RPMI7951 (cell line): ENCODE results near the gene KCNA2. TPM values are rescaled to one million over a fixed set of nuclear protein-coding genes. Genes with fewer than 3 reads are reported as not detected.

ENCODE experiments used
- DNase-seq: peaks from one replicate; pipeline ENCODE4 v3.0.0-alpha.2; 2012; ENCODE audit warnings: low read depth
- total RNA-seq: library from RNA; depleted of rRNA; stranded (reverse); fragments of >200 nt; shearing (Covaris generic); gene quantifications from 2 replicates; pipeline ENCODE4 v1.2.3, GENCODE V29; 2014

Gene KCNA2
- total RNA-seq, 1 experiment from 2014 or later: 0.48 TPM

DNA sequence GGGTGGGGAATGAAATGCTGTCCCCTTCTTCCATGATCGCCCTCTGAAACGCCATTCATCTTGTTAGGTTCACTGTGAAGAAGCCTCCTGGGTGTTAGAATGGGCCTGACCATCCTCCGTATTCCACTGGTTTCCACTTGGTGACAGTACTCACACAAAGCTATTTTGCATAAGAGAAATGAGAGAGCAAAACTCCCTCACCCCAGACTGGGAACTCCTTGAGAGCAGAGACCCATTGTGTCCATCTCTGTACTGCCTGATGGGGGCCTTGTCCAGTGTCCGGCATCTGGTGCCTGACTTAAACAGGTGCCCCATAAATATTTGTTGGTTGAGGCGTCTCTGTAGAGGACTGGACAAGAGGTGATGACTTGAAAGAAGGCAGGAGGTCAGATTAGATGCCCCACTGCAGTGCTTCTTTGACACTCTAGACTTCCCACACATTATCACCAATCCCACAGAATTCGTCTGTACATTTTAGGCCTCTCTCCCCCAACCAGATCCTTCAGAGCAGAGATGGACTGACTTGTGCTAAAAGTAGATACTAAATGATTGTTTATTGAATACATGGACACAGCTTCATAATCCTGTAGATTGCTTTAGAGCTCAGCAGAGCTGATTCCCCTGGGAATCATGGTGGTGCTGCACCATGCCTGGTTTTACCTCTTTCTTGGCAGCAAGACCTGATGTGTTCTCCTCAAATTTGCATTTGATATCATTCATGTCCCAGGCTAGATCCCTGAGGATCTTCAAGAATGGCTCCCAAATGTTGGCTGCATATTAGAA, 22.4 kb upstream of the KCNA2 start:
- DNase-seq: no peak

DNA sequence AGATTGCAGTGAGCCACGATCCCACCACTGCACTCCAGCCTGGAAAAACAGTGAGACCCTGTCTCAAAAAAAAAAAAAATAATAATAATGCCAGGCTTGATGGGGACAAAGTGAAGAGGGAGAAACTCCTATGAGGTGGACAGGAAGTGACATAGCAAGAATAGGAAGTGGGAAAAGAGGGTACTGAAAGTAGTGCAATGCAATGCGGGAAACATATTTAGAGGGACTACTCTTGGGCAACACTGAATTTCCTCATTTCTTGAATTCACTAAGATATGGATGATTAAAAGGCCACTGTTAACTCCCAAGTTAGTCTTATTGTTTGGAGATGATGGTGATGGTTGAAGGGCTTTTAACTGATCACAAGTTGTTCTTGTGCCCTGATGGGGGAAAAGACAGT, 21.6 kb upstream of the KCNA2 start:
- DNase-seq: no peak

DNA sequence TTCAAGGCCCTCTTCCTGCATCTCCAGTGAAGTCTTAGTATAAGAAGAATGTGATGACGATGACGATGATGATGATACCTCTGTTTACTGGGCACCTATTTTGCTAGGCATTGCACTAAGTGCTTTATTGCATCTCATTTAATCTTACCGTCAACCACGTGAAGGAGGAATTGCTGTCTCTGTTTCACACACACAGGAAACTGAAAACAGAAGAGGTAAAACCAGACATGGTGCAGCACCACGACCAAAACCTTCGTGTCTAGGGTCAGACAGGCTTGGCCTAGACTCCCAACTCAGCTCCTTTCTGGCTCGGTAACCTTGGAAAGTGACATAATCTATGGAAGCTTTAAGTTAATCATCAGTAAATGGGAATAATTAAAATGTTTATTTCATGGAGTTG, 20.7 kb upstream of the KCNA2 start:
- no peak for DNase-seq

DNA sequence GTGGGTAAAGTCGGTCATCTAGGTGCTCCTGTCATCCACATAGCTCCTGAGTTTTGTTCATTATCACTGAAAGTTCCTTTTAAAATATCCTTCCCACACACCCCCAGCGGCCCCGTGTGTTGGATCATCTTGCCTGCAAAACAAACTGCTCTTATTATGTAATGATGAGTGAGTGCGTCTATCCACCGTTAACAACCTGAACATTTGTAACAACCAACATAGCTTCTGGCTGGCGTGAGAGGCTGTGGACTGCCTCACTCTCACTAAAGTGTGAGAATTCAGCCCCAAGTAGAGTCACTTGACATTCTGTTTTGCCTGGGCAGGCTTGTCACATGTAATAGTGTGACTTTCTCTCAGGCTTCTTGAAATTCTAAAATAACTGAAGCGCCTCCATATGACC, 14.5 kb upstream of the KCNA2 start:
- DNase-seq: no peak

DNA sequence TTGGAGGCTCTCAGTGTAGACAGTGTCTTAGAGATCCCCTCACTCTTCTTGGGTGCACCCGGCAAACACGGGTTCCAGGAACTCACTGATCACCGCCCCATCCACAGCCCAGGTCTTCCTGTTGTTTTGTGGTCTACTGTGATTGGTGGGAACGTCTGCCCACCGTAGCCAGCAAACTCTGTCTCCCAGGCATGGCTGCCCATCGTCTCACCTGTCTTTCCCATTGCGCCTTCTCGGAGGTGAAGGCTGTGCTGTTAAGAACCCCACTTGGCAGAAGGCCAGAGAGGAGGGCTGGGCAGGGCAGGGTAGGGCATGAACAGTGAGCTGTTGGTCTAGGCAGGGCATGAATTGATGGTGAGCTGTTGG, 14.1 kb upstream of the KCNA2 start:
- DNase-seq: no peak

DNA sequence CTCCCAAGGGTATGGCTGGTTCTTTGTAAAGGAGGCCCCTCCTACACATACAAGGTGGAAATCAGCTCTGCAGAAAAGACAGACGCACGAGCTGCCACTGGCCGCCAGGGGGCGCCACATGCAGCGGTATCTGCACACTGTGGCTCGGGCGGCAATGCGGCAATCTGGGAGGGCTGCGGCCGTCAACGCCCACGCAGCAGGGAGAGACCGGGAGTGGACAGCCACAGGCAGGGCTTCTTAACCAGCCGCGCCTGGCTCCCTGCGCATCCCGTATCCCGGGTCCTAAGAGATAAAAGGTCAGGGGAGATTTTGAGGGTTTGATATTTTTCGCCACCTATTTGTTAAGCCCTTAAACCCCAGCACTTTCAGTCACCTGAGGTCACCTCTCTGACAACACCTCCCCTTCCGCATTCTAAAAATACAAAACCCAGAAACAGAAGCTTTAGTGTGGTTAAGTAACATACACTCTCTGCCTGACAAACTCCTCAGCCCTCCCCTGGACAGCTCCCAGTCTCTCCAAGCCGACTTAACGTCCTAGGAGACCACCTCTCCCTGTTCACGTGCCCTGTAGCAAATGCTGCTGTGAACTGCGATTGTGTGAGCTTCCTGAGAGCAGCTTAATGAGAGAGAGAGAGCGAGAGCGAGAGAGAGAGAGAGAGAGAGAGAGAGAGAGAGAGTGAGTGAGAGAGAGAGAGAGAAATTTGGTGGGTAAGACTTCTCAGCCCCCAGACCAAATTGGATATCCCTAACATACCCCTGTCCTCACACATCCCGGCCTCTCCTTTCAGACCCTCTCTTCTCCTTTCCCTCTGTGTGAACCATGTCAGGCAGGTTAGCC, 13.5 kb upstream of the KCNA2 start:
- DNase-seq: peak; percentile 74

DNA sequence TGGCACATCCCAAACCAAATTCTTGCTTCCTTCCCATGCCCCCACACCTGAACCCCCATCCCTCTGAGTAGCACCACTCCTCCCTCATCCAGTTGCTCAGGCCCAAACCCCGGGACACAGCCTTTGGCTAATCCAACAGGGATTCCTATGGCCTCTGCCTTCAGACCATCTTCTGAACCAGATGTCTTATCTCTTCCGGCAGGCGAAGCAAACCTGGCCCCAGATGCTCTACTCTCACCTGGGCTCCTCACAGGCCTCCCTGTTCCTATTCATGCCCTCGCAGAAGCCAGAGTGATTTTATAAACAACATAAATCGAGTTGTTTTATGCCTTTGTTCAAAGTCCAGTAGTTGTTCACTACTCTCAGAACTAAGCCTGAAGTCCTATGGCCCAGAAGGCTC, 12.5 kb upstream of the KCNA2 start:
- DNase-seq: no peak

DNA sequence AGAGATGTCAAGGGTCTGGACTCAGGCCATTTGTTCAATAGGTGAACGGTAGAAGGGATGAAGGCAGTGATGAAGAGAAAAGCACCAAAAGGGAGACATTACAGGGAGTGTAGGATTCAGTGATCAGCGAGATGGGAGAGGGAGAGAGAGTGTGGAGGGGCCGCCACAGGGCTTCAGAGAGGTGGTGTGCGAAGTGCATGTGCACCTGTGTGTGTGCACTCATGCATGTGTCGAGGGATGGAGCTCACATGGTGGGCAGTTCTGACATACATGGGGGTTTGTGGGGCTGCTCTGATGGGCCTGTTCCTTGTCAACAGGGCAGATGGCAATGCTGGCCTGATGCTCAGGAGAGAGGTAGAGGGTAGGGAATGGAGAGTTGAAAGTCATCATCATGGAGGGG, 11.4 kb upstream of the KCNA2 start:
- DNase-seq: no peak

DNA sequence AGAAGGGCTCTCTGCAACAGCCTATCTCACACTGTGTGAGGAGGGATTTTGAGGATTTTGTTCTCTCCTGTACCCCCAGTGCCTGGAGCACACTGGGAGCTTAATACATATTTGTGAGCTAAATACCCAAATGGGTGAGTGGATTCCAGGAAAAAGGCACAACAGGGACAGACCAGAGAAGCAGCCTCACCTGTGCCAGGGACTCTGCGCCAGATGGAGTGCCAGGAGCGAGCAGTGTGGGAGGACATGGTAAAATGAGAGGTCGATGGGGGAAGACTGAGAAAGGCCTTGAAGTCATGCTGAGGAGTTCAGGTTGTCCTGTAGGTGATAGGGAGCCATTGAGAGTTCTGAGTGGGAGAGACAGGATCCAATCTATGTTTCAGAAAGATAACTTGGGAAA, 11.0 kb upstream of the KCNA2 start:
- no peak for DNase-seq

DNA sequence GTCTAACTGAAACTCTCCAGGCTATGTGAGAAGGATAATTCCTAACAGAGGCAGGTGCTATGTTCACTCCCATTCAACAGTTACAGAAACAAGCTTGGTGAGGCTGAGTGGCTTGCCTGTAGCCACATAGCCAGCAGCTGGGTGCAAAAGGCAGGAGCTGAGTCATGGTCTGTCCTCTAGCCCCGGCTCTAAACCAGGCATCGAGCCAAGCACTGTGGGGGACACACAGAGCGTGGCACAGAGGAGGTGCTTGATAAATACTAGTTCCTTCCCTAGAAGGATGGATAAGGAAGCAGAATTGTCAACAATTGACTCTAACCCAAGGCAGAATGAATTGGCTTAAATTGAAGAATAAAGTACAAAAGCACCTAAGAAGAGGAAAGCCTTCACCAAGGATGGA, 10.4 kb upstream of the KCNA2 start:
- DNase-seq: peak; percentile 70

DNA sequence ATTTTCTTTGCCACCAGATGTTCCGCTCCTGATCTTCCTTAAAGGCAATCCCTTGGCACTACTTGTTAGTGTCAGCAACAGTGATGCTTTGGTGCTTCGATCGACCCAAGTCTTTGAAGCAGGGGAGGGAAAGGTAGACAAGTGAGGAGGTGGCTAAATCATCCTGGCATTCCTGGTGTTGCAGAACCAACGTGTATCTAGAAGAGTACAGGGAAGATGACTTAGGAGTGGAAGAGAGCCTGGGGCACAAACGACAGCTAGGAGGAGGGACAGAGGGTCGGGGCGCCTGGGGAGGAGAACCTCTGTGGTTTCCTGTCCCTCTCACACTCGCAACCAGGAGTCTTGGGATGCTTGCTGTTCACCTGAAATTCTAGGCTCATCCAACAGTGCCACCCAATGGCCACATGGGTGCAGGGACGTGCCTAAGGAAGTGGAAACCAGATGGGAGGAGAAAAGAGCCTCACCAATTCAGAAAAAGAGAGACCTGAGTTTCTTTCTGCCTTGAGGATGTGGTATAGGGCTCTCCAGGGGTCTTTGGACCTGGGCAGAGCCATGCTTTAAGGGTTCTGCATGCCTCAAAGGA, 9.5 kb upstream of the KCNA2 start:
- peak; percentile 65 for DNase-seq

DNA sequence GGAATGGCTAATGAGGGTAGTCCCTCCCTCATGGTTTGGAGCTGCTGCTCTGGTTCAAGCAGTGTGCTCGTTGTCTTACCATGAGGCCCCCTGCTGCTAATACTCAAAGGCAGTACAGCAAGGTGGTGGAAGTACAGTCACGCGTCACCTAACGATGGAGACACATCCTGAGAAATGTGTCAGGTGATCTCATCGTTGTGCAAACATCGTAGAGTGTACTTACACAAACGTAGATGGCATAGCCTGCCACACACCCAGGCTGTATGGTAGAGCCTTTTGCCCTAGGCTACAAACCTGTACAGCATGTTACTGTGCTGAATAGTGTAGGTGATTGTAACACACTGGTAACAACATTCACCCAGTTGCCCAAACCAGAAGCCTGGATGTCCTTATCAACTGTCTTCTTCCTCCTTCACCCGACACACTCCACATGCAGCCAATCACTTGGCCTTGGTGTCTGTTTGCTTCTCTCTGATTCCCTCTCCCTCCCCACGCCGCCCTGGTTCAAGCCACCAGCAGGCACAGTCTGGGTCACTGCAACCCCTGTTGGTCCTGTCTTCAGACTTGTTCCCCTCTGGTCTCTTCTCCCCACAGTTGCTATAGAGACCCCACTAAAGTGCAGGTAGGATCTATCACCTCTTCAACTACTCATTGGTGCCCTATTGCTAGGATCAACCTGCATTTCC, 6.0 kb upstream of the KCNA2 start:
- no peak for DNase-seq

DNA sequence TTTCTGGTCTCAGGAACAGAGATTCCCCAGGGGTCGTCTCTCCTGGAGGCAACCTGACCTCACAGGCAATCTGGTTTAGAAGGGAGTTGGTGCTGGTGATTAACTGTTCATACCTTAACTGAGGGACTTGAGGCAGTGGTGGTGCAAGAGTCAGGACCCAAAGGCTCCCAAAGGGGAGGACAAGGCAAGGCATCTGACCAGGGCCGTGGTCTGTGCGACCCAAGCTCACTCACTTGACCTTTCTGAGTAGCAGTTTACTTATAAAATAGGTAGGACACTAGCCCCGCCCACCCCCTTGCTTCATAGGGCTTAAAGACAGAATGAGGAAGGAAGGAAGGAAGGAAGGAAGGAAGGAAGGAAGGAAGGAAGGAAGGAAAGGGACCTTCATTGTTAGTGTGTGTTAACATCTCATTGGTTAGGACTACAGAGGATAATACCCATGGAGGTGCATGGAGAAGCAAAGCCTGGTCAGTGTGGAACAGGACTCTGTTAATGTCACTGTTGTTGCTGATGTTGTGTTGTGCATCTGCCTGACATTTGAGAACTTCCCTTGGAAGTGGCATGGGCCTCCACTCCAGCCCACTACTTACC, 4.6 kb upstream of the KCNA2 start:
- DNase-seq: no peak

DNA sequence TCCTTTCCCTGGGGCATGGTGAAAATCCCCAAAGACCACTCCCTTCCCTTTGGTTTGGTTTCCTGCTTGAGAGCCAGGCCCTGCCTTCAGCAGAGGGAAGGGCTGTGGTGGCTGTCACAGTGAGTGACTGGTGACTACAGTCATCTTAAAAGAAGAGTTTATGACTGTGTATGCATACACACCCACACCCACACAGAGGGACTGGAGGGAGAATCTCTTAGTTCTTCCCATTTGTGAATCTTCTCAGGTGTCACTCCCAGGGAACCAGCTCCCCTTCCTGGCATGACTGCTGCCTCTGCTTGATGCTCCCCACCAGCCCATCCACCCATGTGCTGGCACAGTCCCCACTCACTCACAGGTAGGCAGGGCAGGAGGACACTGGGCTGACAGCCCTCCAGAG, 3.9 kb upstream of the KCNA2 start:
- DNase-seq: no peak

DNA sequence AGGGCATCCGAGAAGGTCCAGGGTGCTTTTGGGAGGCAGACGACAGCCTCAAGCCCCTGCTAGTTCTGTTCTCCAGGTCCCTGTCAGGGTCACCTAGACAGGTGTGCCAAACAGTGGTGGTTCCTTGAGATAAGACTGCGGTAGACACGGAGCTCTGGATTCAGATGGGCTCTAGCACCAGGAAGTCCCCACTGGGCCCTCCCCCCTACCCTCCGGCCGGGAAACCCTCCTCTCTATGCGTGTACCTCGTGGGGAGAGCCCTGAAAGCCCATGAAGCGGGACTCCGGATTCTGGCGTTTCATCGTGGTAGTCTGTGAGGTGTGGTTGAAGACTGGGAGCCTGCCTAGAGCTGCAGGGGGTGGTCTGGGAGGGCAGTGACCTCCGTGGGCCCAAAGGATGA, 2.1 kb upstream of the KCNA2 start:
- no peak for DNase-seq

DNA sequence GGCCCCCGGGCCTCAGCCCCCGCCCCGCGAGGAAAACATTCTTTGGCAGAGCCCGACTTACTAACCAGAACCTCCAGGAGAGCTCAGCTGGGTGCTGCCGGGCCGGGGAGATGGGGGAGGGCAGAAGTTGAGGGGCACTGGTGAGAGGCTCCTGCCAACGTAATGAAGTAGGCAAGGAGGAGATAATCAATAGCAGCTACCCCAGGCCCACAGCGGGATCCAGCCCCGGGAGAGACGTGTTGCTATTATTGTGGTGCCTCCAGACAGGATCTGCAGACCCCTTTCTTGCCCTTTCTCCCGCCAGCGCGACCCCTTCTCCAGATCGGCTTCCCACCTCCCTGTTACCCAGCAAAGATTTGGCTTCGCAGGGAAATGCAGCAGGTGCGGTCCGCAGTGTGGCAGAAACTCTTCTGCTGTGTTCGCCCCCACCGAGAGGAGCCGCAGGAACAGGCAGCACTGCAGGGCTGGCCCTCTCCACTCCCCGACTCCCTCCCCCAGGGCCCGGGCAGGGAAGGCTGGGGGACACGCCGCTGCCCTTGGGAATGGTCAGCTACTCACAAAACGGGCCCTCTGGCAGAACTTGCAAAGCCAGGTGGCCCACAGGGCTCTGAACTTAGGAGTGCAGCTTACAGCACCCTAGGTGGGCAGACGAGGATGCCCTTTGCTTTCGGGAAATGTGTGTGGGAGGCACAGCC, 1.5 kb upstream of the KCNA2 start:
- no peak for DNase-seq

DNA sequence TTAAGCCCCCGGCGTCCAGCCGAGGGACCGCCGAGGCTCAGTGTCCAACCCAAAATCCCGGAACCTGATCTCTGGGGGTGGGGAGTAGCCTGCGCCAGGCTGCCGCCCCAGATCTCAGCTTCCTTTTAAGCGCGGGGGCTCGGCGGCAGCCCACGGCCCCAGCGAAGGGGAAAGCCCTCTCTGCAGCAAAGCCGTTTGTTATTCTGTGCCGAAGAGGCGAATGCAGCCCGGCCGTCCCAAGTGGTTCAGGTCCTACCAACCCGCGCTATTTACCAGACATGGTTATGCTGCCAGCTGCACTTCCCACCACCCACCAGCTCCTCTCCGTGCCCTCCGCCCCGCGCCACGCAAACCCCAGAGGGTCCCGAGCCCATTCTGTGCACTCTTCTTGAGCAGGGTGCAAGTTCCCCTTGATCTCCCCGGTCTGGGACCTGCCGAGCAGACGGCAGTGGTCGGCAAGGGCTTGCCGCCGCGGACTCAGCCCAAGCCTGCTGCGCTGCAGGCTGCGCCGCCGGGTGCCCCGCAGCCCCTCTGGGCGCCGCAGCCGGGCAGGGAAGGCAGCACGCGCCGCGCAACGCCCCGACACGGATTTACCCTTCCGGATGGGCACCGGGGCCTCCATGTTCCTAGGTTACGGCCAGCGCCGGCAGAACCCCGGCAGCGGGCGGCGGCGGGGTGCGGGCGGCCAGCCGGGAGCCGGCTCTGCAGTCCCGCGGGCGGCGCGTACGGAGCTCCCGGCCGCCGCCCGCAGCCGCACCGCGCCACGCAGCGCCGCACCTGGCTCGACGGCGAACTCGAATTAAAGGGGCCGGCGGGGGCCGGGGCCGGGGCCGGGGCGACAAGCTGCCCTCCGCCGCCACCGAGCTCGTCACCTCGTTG, 738 bp upstream of the KCNA2 start:
- no peak for DNase-seq

DNA sequence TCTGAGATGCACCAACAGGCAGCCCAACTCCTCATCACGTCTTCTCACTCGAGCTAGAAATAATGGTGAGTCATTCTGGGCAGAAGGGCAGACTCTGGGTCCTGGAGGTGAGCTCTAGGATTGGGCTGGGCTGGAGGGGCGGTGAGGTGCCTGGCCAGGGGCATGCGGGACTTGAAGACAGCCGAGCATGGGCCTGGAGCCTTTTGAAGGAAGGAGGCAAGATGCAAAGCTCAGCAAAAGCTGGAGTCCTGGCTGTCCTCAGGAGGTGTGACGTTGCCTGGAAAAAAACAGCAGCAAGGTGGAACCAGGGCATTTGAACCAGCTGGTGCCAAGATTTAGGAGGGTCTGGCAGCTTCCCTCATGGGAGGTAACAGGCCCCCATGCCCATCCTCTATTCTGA, 712 bp downstream of the KCNA2 start:
- no peak for DNase-seq

DNA sequence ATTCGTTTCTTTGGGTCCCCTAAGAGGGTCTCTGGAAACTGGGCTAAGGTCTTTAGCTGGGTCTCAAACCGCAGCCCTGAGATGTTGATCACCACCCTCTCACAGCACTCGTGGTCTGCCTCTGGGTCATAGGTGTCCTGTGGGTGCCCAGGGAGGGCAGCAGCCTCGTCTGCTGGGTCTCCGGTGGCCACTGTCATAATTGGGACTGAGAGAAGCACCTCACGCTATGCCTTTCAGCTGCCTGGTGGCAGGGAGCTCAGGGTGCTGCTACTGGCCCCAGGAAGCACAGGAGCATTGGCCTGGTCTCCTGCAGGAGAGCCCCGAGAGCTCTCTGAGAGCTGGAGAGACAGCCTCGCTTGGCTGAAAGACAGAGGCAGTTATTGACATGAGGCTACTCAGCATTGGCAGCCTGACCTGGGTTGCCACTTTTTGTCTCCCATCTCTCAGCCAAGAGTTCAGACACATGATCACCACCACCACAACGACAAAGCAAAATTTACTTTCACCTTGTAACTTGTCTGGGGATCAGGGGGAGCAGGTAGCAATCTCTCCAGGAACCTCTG, 1.5 kb downstream of the KCNA2 start:
- no peak for DNase-seq

DNA sequence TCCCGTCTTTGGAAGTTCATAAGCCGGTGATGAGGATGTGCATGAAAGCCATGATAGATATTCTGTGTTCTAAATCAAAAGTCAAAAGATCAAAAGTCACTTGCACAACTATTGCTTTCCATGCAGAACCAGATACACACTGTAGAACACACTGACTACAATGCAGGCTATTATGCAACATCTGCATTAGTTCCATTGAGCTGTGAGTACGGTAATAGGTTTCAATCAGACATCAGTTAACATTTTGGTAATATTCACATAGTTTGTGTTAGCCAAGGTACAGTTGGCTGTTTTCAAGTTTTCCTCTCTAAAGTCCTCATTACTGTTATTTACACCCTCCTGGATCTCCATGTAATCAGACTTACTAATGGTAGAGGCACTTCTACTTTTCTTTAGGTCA, 3.1 kb downstream of the KCNA2 start:
- no peak for DNase-seq
